IPS-11a (cell line): ENCODE results near the gene RAB6B.

Experiments
- H3K4me3 ChIP-seq: one replicate; pipeline ENCODE4 v1.5.1; 2013; ENCODE audit warnings: low read depth, low read length, control low read depth

The RAB6B gene

GRCh38 chr3:133895208-133896001 lies at the start of gene RAB6B:
TSS of gene RAB6B (minus strand) at chr3:133895882. CDS start at chr3:133895466, 416 bp downstream.
- peak within 1 kb of the TSS; percentile 67 for H3K4me3 ChIP-seq

- H3K4me3 ChIP-seq: no peak overlapping the region
These were observed 49.1 kb upstream of the RAB6B start for GRCh38 chr3:133944641-133945380.

DNA sequence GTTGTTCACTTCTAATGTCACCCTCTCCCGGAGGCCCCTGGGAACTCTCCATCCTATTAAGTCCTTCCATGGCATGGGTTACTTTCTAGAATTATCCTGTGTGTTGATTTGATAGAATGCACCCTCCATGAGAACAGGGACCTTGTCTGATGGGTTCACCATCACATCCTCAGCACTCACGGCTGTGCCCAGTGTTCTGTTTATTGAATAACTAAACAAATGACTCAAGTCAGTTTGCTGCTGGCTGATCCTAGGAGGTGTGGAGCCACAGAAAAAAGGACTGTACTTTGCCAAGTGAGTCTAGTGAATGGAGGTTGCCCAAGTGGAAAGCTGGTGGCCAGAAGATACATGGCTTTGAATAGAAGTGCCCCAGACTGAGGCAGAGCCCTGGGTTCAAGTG lies 48.5 kb upstream of the RAB6B start:
- no peak overlapping the region for H3K4me3 ChIP-seq

- H3K4me3 ChIP-seq: no peak overlapping the region
These were observed 48.0 kb upstream of the RAB6B start for GRCh38 chr3:133943639-133944141.

GRCh38 chr3:133943031-133943535 lies 47.4 kb upstream of the RAB6B start:
- no peak overlapping the region for H3K4me3 ChIP-seq

DNA sequence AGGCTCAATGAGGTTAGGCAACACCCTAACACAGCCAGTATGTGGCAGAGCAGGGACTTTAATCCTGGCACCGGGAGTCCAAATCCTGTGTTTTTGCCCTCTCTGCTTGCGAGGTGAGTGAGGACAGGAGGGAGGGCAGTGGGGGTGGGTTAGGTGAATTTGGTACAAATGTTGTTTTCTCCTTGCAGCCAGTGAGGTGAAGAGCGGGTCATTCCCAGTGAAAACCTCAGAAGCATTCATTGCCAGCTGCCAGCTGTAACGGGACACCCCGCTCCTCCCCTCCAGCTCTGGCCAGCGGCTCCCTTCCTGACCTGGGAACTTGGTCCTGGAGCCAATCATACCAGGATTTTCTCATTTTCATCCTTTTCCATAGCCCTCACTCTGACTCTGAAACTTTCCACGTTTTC lies 45.7 kb upstream of the RAB6B start:
- no peak overlapping the region for H3K4me3 ChIP-seq

- no peak overlapping the region for H3K4me3 ChIP-seq
These were observed 44.9 kb upstream of the RAB6B start for GRCh38 chr3:133940536-133940935.

DNA sequence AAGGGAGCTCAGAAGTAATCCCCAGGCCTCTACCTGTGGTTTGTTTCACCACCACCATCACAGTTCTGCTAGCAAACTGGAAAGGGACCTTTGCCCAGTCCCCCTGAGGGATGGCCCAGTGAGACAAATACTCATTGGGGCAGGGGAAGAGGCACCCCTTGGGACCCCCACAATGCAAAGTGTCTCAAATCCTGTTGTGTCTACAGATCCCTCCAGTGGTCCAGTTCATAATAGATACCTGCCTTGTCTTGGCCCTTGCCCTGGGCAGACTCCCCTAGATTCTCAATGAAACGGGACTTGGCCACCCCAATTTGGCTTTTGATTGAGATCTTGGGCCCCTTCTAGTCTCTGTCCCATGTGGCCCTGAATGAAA lies 43.8 kb upstream of the RAB6B start:
- H3K4me3 ChIP-seq: no peak overlapping the region

GRCh38 chr3:133938770-133939462 lies 43.2 kb upstream of the RAB6B start:
- H3K4me3 ChIP-seq: no peak overlapping the region

- no peak overlapping the region for H3K4me3 ChIP-seq
These were observed 42.3 kb upstream of the RAB6B start for GRCh38 chr3:133937756-133938601.

GRCh38 chr3:133937061-133937686 lies 41.5 kb upstream of the RAB6B start:
- no peak overlapping the region for H3K4me3 ChIP-seq

DNA sequence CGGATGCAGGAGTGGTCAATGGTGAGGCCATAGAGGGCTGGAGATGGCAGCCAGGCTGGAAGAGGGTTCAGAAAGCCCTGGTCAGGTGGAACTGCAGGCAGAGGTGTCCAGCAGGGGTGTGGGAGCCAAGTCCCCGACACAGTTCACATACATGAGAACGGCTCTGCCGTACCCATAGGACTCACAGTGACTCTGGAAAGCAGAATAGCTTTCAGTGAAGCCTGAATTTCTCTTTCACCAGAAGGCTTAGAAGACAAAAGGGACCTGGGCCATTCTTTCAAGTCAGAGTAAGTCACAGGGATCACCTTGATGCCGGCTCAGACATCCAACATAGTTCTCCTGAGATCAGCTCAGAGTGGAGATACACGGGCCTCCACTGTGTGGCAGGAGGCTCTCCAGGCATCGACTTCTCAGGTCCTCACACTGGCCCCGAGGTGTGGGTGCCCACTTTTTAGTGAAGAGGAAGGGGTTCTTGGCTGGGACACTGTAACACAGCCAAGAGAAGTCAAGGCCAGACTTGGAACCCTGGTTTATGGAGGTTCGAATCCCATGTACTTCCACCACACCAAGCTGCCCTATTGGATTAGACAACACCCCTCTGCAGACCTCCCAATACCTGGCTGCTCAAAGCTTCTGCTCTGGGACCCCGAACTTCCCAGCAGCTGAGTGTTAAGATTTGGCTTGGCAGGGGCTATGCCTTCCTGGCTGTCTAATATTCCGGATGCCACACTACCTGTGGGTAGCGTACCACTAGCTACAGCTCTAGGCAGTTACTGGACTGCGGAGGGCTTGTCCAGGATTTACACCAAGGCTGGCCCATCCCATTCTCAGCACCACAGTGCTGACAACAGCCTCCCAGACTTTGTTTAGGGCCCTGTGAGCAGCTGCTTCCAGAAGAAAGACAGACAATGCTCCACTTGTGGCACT lies 40.4 kb upstream of the RAB6B start:
- H3K4me3 ChIP-seq: no peak overlapping the region

- no peak overlapping the region for H3K4me3 ChIP-seq
These were observed 39.5 kb upstream of the RAB6B start for GRCh38 chr3:133934996-133935842.

DNA sequence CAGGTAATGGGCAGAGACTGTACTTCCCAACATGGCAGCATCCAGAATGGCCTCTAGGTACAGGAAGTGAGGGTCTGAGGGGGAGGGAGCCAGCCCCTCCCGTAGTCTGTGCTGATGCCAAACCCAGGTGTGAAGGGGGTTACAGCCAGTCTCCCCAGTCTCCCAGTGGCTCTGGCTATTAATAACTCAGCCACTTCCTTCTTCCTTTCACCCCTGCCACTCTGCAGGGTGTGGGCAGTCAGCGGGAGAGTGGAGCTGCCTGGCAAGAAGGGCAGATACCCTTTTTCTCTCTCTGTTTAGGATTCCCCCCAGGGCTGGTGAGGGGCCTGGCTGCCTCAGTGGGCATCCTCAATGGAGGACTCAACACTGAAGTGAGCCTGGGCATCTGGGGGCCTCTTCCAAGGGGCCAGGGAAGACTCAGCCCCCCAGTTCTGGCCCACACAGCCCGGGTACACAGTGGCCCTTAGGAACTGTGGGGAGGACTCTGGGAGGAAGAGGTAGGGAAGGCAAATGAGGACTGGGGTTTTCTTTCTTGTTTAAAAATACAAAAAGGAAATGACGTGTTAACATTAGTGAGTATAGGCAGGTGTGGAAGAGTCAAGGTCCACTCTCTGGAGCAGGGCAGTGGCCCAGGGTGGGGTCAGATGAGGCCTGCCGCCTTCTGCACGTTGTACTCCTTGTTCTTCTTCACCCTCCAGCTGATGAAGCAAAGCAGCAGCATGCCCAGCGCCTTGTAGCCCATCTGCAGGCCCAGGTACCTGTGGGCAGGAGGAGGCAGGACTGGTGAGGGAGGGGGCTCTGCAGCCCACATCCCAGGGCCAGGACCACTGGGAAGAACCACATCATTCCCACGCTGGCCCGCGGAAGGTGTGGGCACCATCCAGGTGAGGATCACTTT lies 38.6 kb upstream of the RAB6B start:
- no peak overlapping the region for H3K4me3 ChIP-seq

DNA sequence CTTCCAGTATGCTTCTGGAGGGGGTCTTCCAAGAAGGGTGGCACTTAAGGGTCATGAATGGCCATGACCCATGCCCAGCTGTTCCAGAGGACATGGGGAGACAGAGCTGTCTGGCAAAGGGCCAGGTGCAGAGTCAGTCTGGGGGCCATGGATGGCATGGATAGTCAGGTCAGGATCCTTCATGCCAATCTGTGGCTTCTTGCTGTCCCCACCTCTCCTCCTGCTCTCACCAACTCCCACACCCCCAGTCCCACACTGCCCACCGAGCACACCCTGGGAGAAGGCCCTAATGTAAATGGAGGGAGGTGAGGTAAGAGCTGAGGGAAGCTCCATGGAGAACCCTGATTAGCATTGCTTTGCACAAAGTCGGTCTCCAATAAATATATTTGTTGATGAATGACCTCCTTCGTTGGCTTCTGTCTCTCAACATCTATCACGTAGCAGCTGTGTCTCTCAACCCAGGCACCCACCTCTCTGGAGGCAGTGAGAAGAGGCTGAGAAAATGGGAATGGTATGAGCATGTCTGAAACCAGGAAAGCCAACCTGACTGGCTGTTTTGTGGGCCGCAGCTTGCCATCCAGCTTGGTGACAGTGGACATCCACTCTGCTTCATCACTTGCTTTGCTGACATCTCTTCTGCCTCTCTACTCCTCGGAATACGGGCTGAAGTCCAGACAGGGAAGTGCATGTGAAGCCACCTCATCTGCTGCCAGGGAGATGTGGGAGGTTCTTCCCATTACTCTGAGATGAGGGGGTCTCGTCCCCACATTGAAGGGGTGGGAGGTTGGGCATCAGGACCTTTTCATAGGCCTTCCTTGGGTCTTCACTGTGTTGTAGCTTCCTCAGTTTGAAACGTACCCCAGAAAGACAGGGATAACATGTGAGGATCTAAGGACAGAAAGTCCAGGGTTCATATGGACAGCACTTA lies 37.7 kb upstream of the RAB6B start:
- no peak overlapping the region for H3K4me3 ChIP-seq

DNA sequence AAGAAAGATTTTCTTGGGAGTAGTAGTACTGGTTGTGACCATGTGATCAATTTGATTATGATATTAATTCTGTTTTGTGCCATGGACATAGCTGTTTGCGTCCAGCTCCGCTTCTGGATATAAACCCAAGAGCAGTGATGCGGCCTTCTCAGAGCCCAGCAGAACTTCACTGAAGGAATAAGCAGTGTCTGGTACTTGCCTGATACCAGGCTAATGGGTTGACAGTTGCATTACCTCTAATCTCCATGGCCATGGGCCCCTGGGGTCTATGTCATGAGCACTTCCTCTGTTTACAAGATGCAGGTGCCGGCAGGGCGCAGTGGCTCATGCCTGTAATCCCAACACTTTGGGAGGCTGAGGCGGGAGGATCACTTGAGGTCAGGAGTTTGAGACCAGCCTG lies 36.3 kb upstream of the RAB6B start:
- no peak overlapping the region for H3K4me3 ChIP-seq
